ENCODE measurements around the gene C11orf24.

GRCh38 chr11:68269414-68270081 lies 2.2 kb downstream of the C11orf24 start:
- TF ChIP-seq CTCF (IDR thresholded peaks at IDR 0.05) = no peak
- TF ChIP-seq EP300 (IDR thresholded peaks at IDR 0.05) = no peak
- TF ChIP-seq POLR2A (IDR thresholded peaks at IDR 0.05) = no peak
